K562 (cell line): ENCODE measurements around the gene ME3. TPM values are rescaled to one million over a fixed set of nuclear protein-coding genes. Genes with fewer than 3 reads are reported as not detected.

Source experiments
- ATAC-seq: fragments of 200-7000 bp; cut with Tn5 transposase; 3 replicates; pipeline ENCODE4 v1.9.1; 2020; ENCODE audit warnings: moderate library complexity
- BruUV-seq: library from RNA; stranded (reverse); fragments of 400-500 nt; replicated peaks from 2 replicates; lab custom pipeline; 2021; lab: Mats Ljungman, UMichigan
- CTCF ChIA-PET: fragments of 300-600 bp; formaldehyde crosslinking; extraction: SDS; loops from one replicate; lab custom pipeline; 2021; ENCODE audit warnings: low intra/inter-chr PET ratio; lab: Yijun Ruan, JAX
- POLR2A ChIA-PET: fragments of 300-600, 350-650 bp; sonication (Branson Sonifier 250); formaldehyde crosslinking; extraction: SDS; loops from one replicate; lab custom pipeline; 2021; ENCODE audit warnings: antibody characterized with exemption, inconsistent platforms; lab: Yijun Ruan, JAX
- DNase-seq, 4 experiments: peaks; one replicate each; pipeline versions ENCODE4 v3.0.0 to v3.0.0-alpha.2; 2011 to 2018; ENCODE audit warnings: low spot score in 3 of 4, mixed read lengths in 3 of 4; ENCODE audit errors: extremely low read depth in 1 of 4
- FAIRE-seq: peaks from 2 replicates; lab custom pipeline; 2011; peaks lifted over from hg19 to GRCh38; lab: Jason Lieb, UNC
- H2AFZ ChIP-seq: 2 replicates; pipeline ENCODE4 v1.6.0; 2011; ENCODE audit warnings: low read depth, low read length, control low read depth, inconsistent platforms
- H3K27ac ChIP-seq: fragments of 200-600 bp; 3 replicates; pipeline ENCODE4 v1.8.0; 2011; ENCODE audit warnings: low read depth, mild to moderate bottlenecking, control low read depth, inconsistent platforms, low read length, moderate library complexity, mixed read lengths; ENCODE audit errors: extremely low read depth
- H3K27me3 ChIP-seq, 2 experiments: fragments of 300-600 bp in 1 of 2; 2 replicates in 1 of 2; 3 replicates in 1 of 2; pipeline versions ENCODE4 v1.6.0 to v1.8.0; 2011; ENCODE audit warnings: inconsistent platforms in 2 of 2, low read length in 2 of 2, mild to moderate bottlenecking in 1 of 2, mixed read lengths in 1 of 2, moderate library complexity in 1 of 2; ENCODE audit not compliant: control insufficient read depth in 2 of 2, insufficient read depth in 2 of 2
- H3K36me3 ChIP-seq: fragments of 300-600 bp; 3 replicates; pipeline ENCODE4 v1.8.0; 2011; ENCODE audit warnings: mild to moderate bottlenecking, low read length, inconsistent platforms; ENCODE audit not compliant: control insufficient read depth, insufficient read depth
- H3K4me1 ChIP-seq, 2 experiments: fragments of 200-600 bp in 1 of 2; replicated peaks in 1 of 2; 2 replicates in 1 of 2; 3 replicates in 1 of 2; pipeline versions ENCODE4 v1.5.1 to v1.8.0; 2011; ENCODE audit warnings: inconsistent platforms in 2 of 2, low read length in 2 of 2, mild to moderate bottlenecking in 1 of 2, mixed read lengths in 1 of 2, moderate library complexity in 1 of 2; ENCODE audit not compliant: control insufficient read depth in 2 of 2, insufficient read depth in 2 of 2
- H3K4me2 ChIP-seq: 2 replicates; pipeline ENCODE4 v1.6.1; 2011; ENCODE audit warnings: low read length, control low read depth, inconsistent platforms, mixed read lengths; ENCODE audit not compliant: insufficient read depth
- H3K4me3 ChIP-seq: fragments of 200-600 bp; sonication (generic), shearing (Covaris generic); 2 replicates; pipeline ENCODE4 v1.5.1; 2016; ENCODE audit warnings: control low read depth, inconsistent platforms
- H3K79me2 ChIP-seq: fragments of 200-600 bp; 3 replicates; pipeline ENCODE4 v1.8.0; 2011; ENCODE audit warnings: low read length, inconsistent platforms; ENCODE audit not compliant: control insufficient read depth, insufficient read depth
- H3K9ac ChIP-seq, 2 experiments: 2 replicates each; pipeline versions ENCODE4 v1.6.0 to v1.6.1; 2011; ENCODE audit warnings: low read depth in 2 of 2, low read length in 2 of 2, control low read depth in 1 of 2, inconsistent platforms in 1 of 2, mild to moderate bottlenecking in 1 of 2, mixed read lengths in 1 of 2; ENCODE audit not compliant: insufficient read depth in 1 of 2
- H3K9me1 ChIP-seq: one replicate; pipeline ENCODE4 v1.6.0; 2011; ENCODE audit warnings: inconsistent platforms, mild to moderate bottlenecking, low read length, moderate library complexity; ENCODE audit not compliant: control insufficient read depth, insufficient read depth
- H3K9me3 ChIP-seq: replicated peaks from 2 replicates; pipeline ENCODE4 v1.5.1; 2011; ENCODE audit warnings: low read depth, low read length, inconsistent platforms; ENCODE audit not compliant: control insufficient read depth, insufficient read depth
- H4K20me1 ChIP-seq: replicated peaks from 2 replicates; pipeline ENCODE4 v1.6.1; 2011; ENCODE audit warnings: low read length, inconsistent platforms, mixed read lengths; ENCODE audit not compliant: control insufficient read depth, insufficient read depth
- CEBPG ChIP-seq, 3 experiments: fragments of 200-800 bp in 1 of 3; sonication (Bioruptor generic) in 1 of 3; sonication (generic) in 1 of 3; formaldehyde crosslinking in 1 of 3; IDR thresholded peaks in 2 of 3; conservative IDR thresholded peaks in 1 of 3; 2 replicates each; pipeline versions ENCODE4 v1.6.1 to v1.8.0; 2016 to 2022; ENCODE audit warnings: missing compliant biosample characterization in 2 of 3, missing genetic modification characterization in 2 of 3, mild to moderate bottlenecking in 1 of 3, missing genetic modification reagents in 1 of 3
- EWSR1 ChIP-seq: fragments of 450-650 bp; IDR thresholded peaks from 2 replicates; pipeline ENCODE4 v1.6.1; 2018; ENCODE audit warnings: borderline replicate concordance, mild to moderate bottlenecking, low read depth, moderate library complexity; ENCODE audit not compliant: partially characterized antibody
- KAT2B ChIP-seq: IDR thresholded peaks from one replicate; pipeline ENCODE4 v1.6.1; 2012; ENCODE audit warnings: low read depth, mild to moderate bottlenecking, control low read depth, inconsistent platforms, low read length, moderate library complexity
- NELFE ChIP-seq: IDR thresholded peaks from 2 replicates; pipeline ENCODE4 v1.6.1; 2011; ENCODE audit warnings: mild to moderate bottlenecking; ENCODE audit not compliant: insufficient read depth, insufficient read length
- POLR2A ChIP-seq: fragments of 450-650 bp; conservative IDR thresholded peaks from 2 replicates; pipeline ENCODE4 v1.6.1; 2016
- PTBP1 ChIP-seq: fragments of 200-400 bp; formaldehyde crosslinking; IDR thresholded peaks from 2 replicates; pipeline ENCODE4 v1.6.1; 2017; ENCODE audit warnings: low read depth, low read length
- SFPQ ChIP-seq: fragments of 200-400 bp; formaldehyde crosslinking; IDR thresholded peaks from 2 replicates; pipeline ENCODE4 v1.6.1; 2017; ENCODE audit warnings: mild to moderate bottlenecking, low read depth, low read length, moderate library complexity
- SNAPC5 ChIP-seq: fragments of 250-450 bp; sonication (Bioruptor Pico); IDR thresholded peaks from 2 replicates; pipeline ENCODE4 v1.8.0; 2021; ENCODE audit warnings: moderate library complexity, mild to moderate bottlenecking, inconsistent platforms
- SP1 ChIP-seq: sonication (generic); formaldehyde crosslinking; IDR thresholded peaks from 2 replicates; pipeline ENCODE4 v1.8.1; 2022; ENCODE audit warnings: mild to moderate bottlenecking, missing genetic modification reagents
- STAT6 ChIP-seq: sonication (generic); formaldehyde crosslinking; IDR thresholded peaks from 2 replicates; pipeline ENCODE4 v1.8.1; 2023; ENCODE audit warnings: mild to moderate bottlenecking, missing genetic modification reagents
- ZNF41 ChIP-seq: fragments of 250-450 bp; sonication (Bioruptor Pico); conservative IDR thresholded peaks from 2 replicates; pipeline ENCODE4 v1.4.0; 2020; ENCODE audit warnings: mild to moderate bottlenecking
- WGBS: fragments of 100-300 bp; shearing (Covaris generic); methylation state at CpG from one replicate; pipeline ENCODE4 v1.1.6; 2016; ENCODE audit warnings: low coverage, mixed read lengths; ENCODE audit not compliant: insufficient coverage; ENCODE audit errors: missing lambda C conversion rate; 5-methylcytosine and 5-hydroxymethylcytosine counted together
- in situ Hi-C: fragments of 300-500 bp; cut with MboI; formaldehyde crosslinking; loops from 4 replicates; pipeline ENCODE4 v1.15.0; 2018; ENCODE audit warnings: inconsistent platforms, mixed read lengths
- intact Hi-C: fragments of 100-400 bp; cut with micrococcal nuclease; formaldehyde crosslinking; loops from 2 replicates; pipeline ENCODE4 v1.14.2; 2022
- polyA plus RNA-seq, 8 experiments: library from polyadenylated mRNA; depleted of rRNA in 4 of 8; stranded (reverse) in 5 of 8; unstranded in 3 of 8; fragments of >200 nt; fragmentation: Nextera tagmentation in 2 of 8; fragmentation: Illumina TruSeq in 1 of 8; extraction: Ambion mirVana in 2 of 8; extraction: Trizol in 1 of 8; gene quantifications; 2 replicates each; pipeline versions ENCODE4 v1.2.1 to v1.2.3, GENCODE V29; 2011 to 2014; ENCODE audit warnings: inconsistent platforms in 1 of 8, missing spikeins in 1 of 8
- total RNA-seq, 7 experiments: library from RNA; depleted of rRNA in 6 of 7; stranded (reverse); fragments of >200 nt in 6 of 7; fragmentation: Illumina TruSeq in 2 of 7; extraction: Trizol in 2 of 7; gene quantifications; 2 replicates each; pipeline versions ENCODE4 v1.2.1 to v1.2.3, GENCODE V29; 2011 to 2021; ENCODE audit warnings: low replicate concordance in 1 of 7

The ME3 gene
- total and polyA plus RNA-seq, 9 of the 15 experiments (the other 6 are each of a cell fraction or from before 2014, with no cell fraction given) = not detected

- ATAC-seq = no peak
- FAIRE-seq = no peak
- Histone ChIP-seq H3K4me3 (no peak overlapping the region), H2AFZ (peak overlapping the region; percentile 53; the same call in 1 of the 2 replicates), H3K4me1 (peaks cover 0 to 4% of the 10 kb centered on the region in 2 experiments; a peak in 2 of 5 replicates), H3K79me2 (no peaks in the 10 kb centered on the region), H4K20me1 (no peaks in the 10 kb centered on the region), H3K9ac (no peak overlapping the region), H3K36me3 (no peaks in the 10 kb centered on the region), H3K27ac (no peak overlapping the region), H3K27me3 (no peaks in the 10 kb centered on the region), H3K4me2 (no peak overlapping the region), H3K9me1 (no peaks in the 10 kb centered on the region), H3K9me3 (no peaks in the 10 kb centered on the region)
- TF ChIP-seq KAT2B (no peak), NELFE (no peak), POLR2A (no peak), PTBP1 (no peak), ZNF41 (no peak)
- in situ Hi-C loops (no loop called here), intact Hi-C loops (no loop called here)
- BruUV-seq = no TSS peak
- CTCF ChIA-PET = no interaction called here
- no peak for DNase-seq
- POLR2A ChIA-PET = interaction anchor here (1.3 kb wide), 1 partner anchor 11 kb away, joined by 4 read pairs; no protein-coding TSS in a partner anchor
- WGBS = 2% methylated on average over 2 of the region's 2 CpGs
Measured at GRCh38 chr11:86440843-86441242, 231.6 kb downstream of the ME3 start.

GRCh38 chr11:86440305-86440716 lies 232.1 kb downstream of the ME3 start:
- FAIRE-seq (no peak), DNase-seq (no peak), ATAC-seq (peak; percentile 40; the same call in 1 of the 3 replicates)
- Histone ChIP-seq H3K79me2 (no peaks in the 10 kb centered on the region), H2AFZ (peak overlapping the region; percentile 53), H3K4me2 (no peak overlapping the region; the same call in 1 of the 2 replicates), H3K4me3 (no peak overlapping the region), H4K20me1 (no peaks in the 10 kb centered on the region), H3K27me3 (no peaks in the 10 kb centered on the region), H3K36me3 (no peaks in the 10 kb centered on the region), H3K9me1 (no peaks in the 10 kb centered on the region), H3K9me3 (no peaks in the 10 kb centered on the region), H3K9ac (no peak overlapping the region), H3K27ac (no peak overlapping the region), H3K4me1 (peaks cover 0 to 4% of the 10 kb centered on the region in 2 experiments; a peak in 2 of 5 replicates)
- 15% methylated on average over 3 of the region's 3 CpGs for WGBS
- in situ Hi-C loops (no loop called here), intact Hi-C loops (no loop called here)
- no TSS peak for BruUV-seq
- ChIA-PET POLR2A (no interaction called here), CTCF (no interaction called here)
- no peak for TF ChIP-seq SP1 (CRISPR knock-in tag)
- no peak for TF ChIP-seq SFPQ
- TF ChIP-seq SNAPC5 = no peak
- no peak for TF ChIP-seq CEBPG (CRISPR knock-in tag; IDR thresholded peaks at IDR 0.05)
- TF ChIP-seq CEBPG (tag; conservative IDR thresholded peaks at IDR 0.05 in 1 of 2, IDR thresholded peaks at IDR 0.05 in 1 of 2) = no peak
- no peak for TF ChIP-seq STAT6 (CRISPR knock-in tag)
- TF ChIP-seq EWSR1 = no peak
